K562 (cell line): ENCODE results near the gene ATP2B1. TPM values are rescaled to one million over a fixed set of nuclear protein-coding genes. Genes with fewer than 3 reads are reported as not detected.

ENCODE experiments used
- ATAC-seq: fragments of 200-7000 bp; cut with Tn5 transposase; 3 replicates; pipeline ENCODE4 v1.9.1; 2020; ENCODE audit warnings: moderate library complexity
- BruUV-seq: library from RNA; stranded (reverse); fragments of 400-500 nt; replicated peaks from 2 replicates; lab custom pipeline; 2021; lab: Mats Ljungman, UMichigan
- CTCF ChIA-PET: fragments of 300-600 bp; formaldehyde crosslinking; extraction: SDS; loops from one replicate; lab custom pipeline; 2021; ENCODE audit warnings: low intra/inter-chr PET ratio; lab: Yijun Ruan, JAX
- POLR2A ChIA-PET: fragments of 300-600, 350-650 bp; sonication (Branson Sonifier 250); formaldehyde crosslinking; extraction: SDS; loops from one replicate; lab custom pipeline; 2021; ENCODE audit warnings: antibody characterized with exemption, inconsistent platforms; lab: Yijun Ruan, JAX
- DNase-seq, 4 experiments: peaks; one replicate each; pipeline versions ENCODE4 v3.0.0 to v3.0.0-alpha.2; 2011 to 2018; ENCODE audit warnings: low spot score in 3 of 4, mixed read lengths in 3 of 4; ENCODE audit errors: extremely low read depth in 1 of 4
- FAIRE-seq: peaks from 2 replicates; lab custom pipeline; 2011; peaks lifted over from hg19 to GRCh38; lab: Jason Lieb, UNC
- H2AFZ ChIP-seq: 2 replicates; pipeline ENCODE4 v1.6.0; 2011; ENCODE audit warnings: low read depth, low read length, control low read depth, inconsistent platforms
- H3K27ac ChIP-seq: fragments of 200-600 bp; 3 replicates; pipeline ENCODE4 v1.8.0; 2011; ENCODE audit warnings: low read depth, mild to moderate bottlenecking, control low read depth, inconsistent platforms, low read length, moderate library complexity, mixed read lengths; ENCODE audit errors: extremely low read depth
- H3K27me3 ChIP-seq, 2 experiments: fragments of 300-600 bp in 1 of 2; 2 replicates in 1 of 2; 3 replicates in 1 of 2; pipeline versions ENCODE4 v1.6.0 to v1.8.0; 2011; ENCODE audit warnings: inconsistent platforms in 2 of 2, low read length in 2 of 2, mild to moderate bottlenecking in 1 of 2, mixed read lengths in 1 of 2, moderate library complexity in 1 of 2; ENCODE audit not compliant: control insufficient read depth in 2 of 2, insufficient read depth in 2 of 2
- H3K36me3 ChIP-seq: fragments of 300-600 bp; 3 replicates; pipeline ENCODE4 v1.8.0; 2011; ENCODE audit warnings: mild to moderate bottlenecking, low read length, inconsistent platforms; ENCODE audit not compliant: control insufficient read depth, insufficient read depth
- H3K4me1 ChIP-seq, 2 experiments: fragments of 200-600 bp in 1 of 2; replicated peaks in 1 of 2; 2 replicates in 1 of 2; 3 replicates in 1 of 2; pipeline versions ENCODE4 v1.5.1 to v1.8.0; 2011; ENCODE audit warnings: inconsistent platforms in 2 of 2, low read length in 2 of 2, mild to moderate bottlenecking in 1 of 2, mixed read lengths in 1 of 2, moderate library complexity in 1 of 2; ENCODE audit not compliant: control insufficient read depth in 2 of 2, insufficient read depth in 2 of 2
- H3K4me2 ChIP-seq: 2 replicates; pipeline ENCODE4 v1.6.1; 2011; ENCODE audit warnings: low read length, control low read depth, inconsistent platforms, mixed read lengths; ENCODE audit not compliant: insufficient read depth
- H3K4me3 ChIP-seq: fragments of 200-600 bp; sonication (generic), shearing (Covaris generic); 2 replicates; pipeline ENCODE4 v1.5.1; 2016; ENCODE audit warnings: control low read depth, inconsistent platforms
- H3K79me2 ChIP-seq: fragments of 200-600 bp; 3 replicates; pipeline ENCODE4 v1.8.0; 2011; ENCODE audit warnings: low read length, inconsistent platforms; ENCODE audit not compliant: control insufficient read depth, insufficient read depth
- H3K9ac ChIP-seq, 2 experiments: 2 replicates each; pipeline versions ENCODE4 v1.6.0 to v1.6.1; 2011; ENCODE audit warnings: low read depth in 2 of 2, low read length in 2 of 2, control low read depth in 1 of 2, inconsistent platforms in 1 of 2, mild to moderate bottlenecking in 1 of 2, mixed read lengths in 1 of 2; ENCODE audit not compliant: insufficient read depth in 1 of 2
- H3K9me1 ChIP-seq: one replicate; pipeline ENCODE4 v1.6.0; 2011; ENCODE audit warnings: inconsistent platforms, mild to moderate bottlenecking, low read length, moderate library complexity; ENCODE audit not compliant: control insufficient read depth, insufficient read depth
- H3K9me3 ChIP-seq: replicated peaks from 2 replicates; pipeline ENCODE4 v1.5.1; 2011; ENCODE audit warnings: low read depth, low read length, inconsistent platforms; ENCODE audit not compliant: control insufficient read depth, insufficient read depth
- H4K20me1 ChIP-seq: replicated peaks from 2 replicates; pipeline ENCODE4 v1.6.1; 2011; ENCODE audit warnings: low read length, inconsistent platforms, mixed read lengths; ENCODE audit not compliant: control insufficient read depth, insufficient read depth
- ARID3A ChIP-seq: IDR thresholded peaks from 2 replicates; pipeline ENCODE4 v1.6.1; 2012; ENCODE audit warnings: low read depth, low read length, improper control_type of control experiment, borderline replicate concordance
- HMBOX1 ChIP-seq: sonication (generic); IDR thresholded peaks from 2 replicates; pipeline ENCODE4 v1.6.1; 2016
- MEIS2 ChIP-seq: fragments of 450-650 bp; IDR thresholded peaks from 2 replicates; pipeline ENCODE4 v1.6.1; 2014; ENCODE audit warnings: mild to moderate bottlenecking; ENCODE audit not compliant: partially characterized antibody
- ZBTB26 ChIP-seq: fragments of 450-650 bp; formaldehyde crosslinking; IDR thresholded peaks from 2 replicates; pipeline ENCODE4 v1.4.0; 2022; ENCODE audit warnings: missing genetic modification characterization
- WGBS: fragments of 100-300 bp; shearing (Covaris generic); methylation state at CpG from one replicate; pipeline ENCODE4 v1.1.6; 2016; ENCODE audit warnings: low coverage, mixed read lengths; ENCODE audit not compliant: insufficient coverage; ENCODE audit errors: missing lambda C conversion rate; 5-methylcytosine and 5-hydroxymethylcytosine counted together
- in situ Hi-C: fragments of 300-500 bp; cut with MboI; formaldehyde crosslinking; loops from 4 replicates; pipeline ENCODE4 v1.15.0; 2018; ENCODE audit warnings: inconsistent platforms, mixed read lengths
- intact Hi-C: fragments of 100-400 bp; cut with micrococcal nuclease; formaldehyde crosslinking; loops from 2 replicates; pipeline ENCODE4 v1.14.2; 2022
- polyA plus RNA-seq, 8 experiments: library from polyadenylated mRNA; depleted of rRNA in 4 of 8; stranded (reverse) in 5 of 8; unstranded in 3 of 8; fragments of >200 nt; fragmentation: Nextera tagmentation in 2 of 8; fragmentation: Illumina TruSeq in 1 of 8; extraction: Ambion mirVana in 2 of 8; extraction: Trizol in 1 of 8; gene quantifications; 2 replicates each; pipeline versions ENCODE4 v1.2.1 to v1.2.3, GENCODE V29; 2011 to 2014; ENCODE audit warnings: inconsistent platforms in 1 of 8, missing spikeins in 1 of 8
- total RNA-seq, 7 experiments: library from RNA; depleted of rRNA in 6 of 7; stranded (reverse); fragments of >200 nt in 6 of 7; fragmentation: Illumina TruSeq in 2 of 7; extraction: Trizol in 2 of 7; gene quantifications; 2 replicates each; pipeline versions ENCODE4 v1.2.1 to v1.2.3, GENCODE V29; 2011 to 2021; ENCODE audit warnings: low replicate concordance in 1 of 7

Gene ATP2B1
- total and polyA plus RNA-seq, 9 of the 15 experiments (the other 6 are each of a cell fraction or from before 2014, with no cell fraction given): 8.6 to 39.0 (median 27.8) TPM

- FAIRE-seq: no peak
- no TSS peak for BruUV-seq
Measured at GRCh38 chr12:89578499-89578898, 130.1 kb downstream of the ATP2B1 start.

More at GRCh38 chr12:89578499-89578898, 130.1 kb downstream of the ATP2B1 start:
- TF ChIP-seq ZBTB26 (CRISPR knock-in tag): no peak
- TF ChIP-seq ARID3A: 0 out of 2 replicates have a peak, but pooled peaks have one; percentile 14
- TF ChIP-seq HMBOX1: peak; percentile 62; the same call in 1 of the 2 replicates
- TF ChIP-seq MEIS2: peak; percentile 6
- DNase-seq: no peak
- H3K79me2 ChIP-seq: no peaks in the 10 kb centered on the region
- ATAC-seq: no peak
- H2AFZ ChIP-seq: peak overlapping the region; percentile 18; the same call in 1 of the 2 replicates
- in situ Hi-C loops: no loop called here
- intact Hi-C loops: no loop called here
- no peaks in the 10 kb centered on the region; the same call in 2 of the 3 replicates for H3K36me3 ChIP-seq
- no peak overlapping the region for H3K4me2 ChIP-seq
- WGBS: 42% methylated on average over 2 of the region's 2 CpGs
- no peaks in the 10 kb centered on the region for H4K20me1 ChIP-seq
- ChIA-PET POLR2A (no interaction called here), CTCF (no interaction called here)
- no peaks in the 10 kb centered on the region for H3K9me3 ChIP-seq
- H3K9me1 ChIP-seq: no peaks in the 10 kb centered on the region
- no peak overlapping the region for H3K4me3 ChIP-seq
- peak overlapping the region; percentile 8; the same call in 2 of the 3 replicates for H3K27ac ChIP-seq
- no peak overlapping the region; a peak in 1 of 4 replicates for H3K9ac ChIP-seq
- no peaks in the 10 kb centered on the region for H3K27me3 ChIP-seq
- H3K4me1 ChIP-seq: peaks cover 0 to 44% of the 10 kb centered on the region in 2 experiments; a peak in 4 of 5 replicates
